NCI-H2196 (cell line): ENCODE results near the gene IFITM5.

Source experiments
- DNase-seq: peaks from one replicate; lab custom pipeline; 2025; ENCODE audit not compliant: unreplicated experiment; lab: John Stamatoyannopoulos, UW

IFITM5 gene

GRCh38 chr11:284105-285020, 15.0 kb downstream of the IFITM5 start:
- DNase-seq: no peak

- DNase-seq: no peak
Measured at GRCh38 chr11:283405-284104, 15.8 kb downstream of the IFITM5 start.

- DNase-seq: no peak
Measured at GRCh38 chr11:282630-283360, 16.5 kb downstream of the IFITM5 start.

- DNase-seq: no peak
Measured at GRCh38 chr11:282171-282570, 17.2 kb downstream of the IFITM5 start.

GRCh38 chr11:281486-282161, 17.7 kb downstream of the IFITM5 start:
- DNase-seq: no peak

GRCh38 chr11:280706-281485, 18.4 kb downstream of the IFITM5 start:
- DNase-seq: no peak

GRCh38 chr11:279966-280705, 19.2 kb downstream of the IFITM5 start:
- peak; percentile 64 for DNase-seq

- DNase-seq: no peak
Measured at GRCh38 chr11:279040-279965, 20.0 kb downstream of the IFITM5 start.

- DNase-seq: no peak
Measured at GRCh38 chr11:278001-278951, 21.1 kb downstream of the IFITM5 start, which contains the start of gene NLRP6. Gene NLRP6, plus strand, starts transcription at chr11:278407. Its CDS starts 163 bp downstream, at chr11:278570.

GRCh38 chr11:276219-276618, 23.1 kb downstream of the IFITM5 start:
- no peak for DNase-seq

GRCh38 chr11:272931-273198, 26.5 kb downstream of the IFITM5 start:
- no peak for DNase-seq

GRCh38 chr11:272195-272930, 27.0 kb downstream of the IFITM5 start:
- DNase-seq: no peak

- no peak for DNase-seq
Measured at GRCh38 chr11:271319-271715, 28.0 kb downstream of the IFITM5 start.

GRCh38 chr11:270451-271318, 28.6 kb downstream of the IFITM5 start:
- no peak for DNase-seq

- DNase-seq: no peak
Measured at GRCh38 chr11:269146-269890, 30.0 kb downstream of the IFITM5 start.
